NCI-H1694 (cell line): ENCODE measurements around the gene FREM2.

ENCODE experiments used
- DNase-seq: peaks from one replicate; lab custom pipeline; 2025; lab: John Stamatoyannopoulos, UW

The FREM2 gene

GRCh38 chr13:38763446-38764381, 76.8 kb downstream of the FREM2 start:
- DNase-seq: peak; percentile 16

DNA sequence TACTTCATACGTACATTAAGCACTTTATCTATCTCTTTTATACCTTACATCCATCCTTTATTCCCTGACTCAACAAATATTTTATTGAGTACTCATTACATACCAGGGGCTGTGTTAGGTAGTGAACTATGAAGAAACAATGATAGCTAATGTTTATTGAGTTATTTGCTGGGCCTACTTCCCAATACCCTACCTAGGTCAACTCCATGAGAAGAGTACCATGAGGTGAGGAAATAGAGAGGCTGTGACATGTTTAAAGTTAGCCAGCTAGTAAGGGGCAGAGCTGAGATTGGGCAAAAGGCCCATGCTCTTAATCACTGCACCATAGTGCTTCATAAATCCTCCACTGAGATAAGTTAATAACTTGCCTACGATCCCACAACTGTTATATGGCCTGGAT, 79.9 kb downstream of the FREM2 start:
- no peak for DNase-seq

DNA sequence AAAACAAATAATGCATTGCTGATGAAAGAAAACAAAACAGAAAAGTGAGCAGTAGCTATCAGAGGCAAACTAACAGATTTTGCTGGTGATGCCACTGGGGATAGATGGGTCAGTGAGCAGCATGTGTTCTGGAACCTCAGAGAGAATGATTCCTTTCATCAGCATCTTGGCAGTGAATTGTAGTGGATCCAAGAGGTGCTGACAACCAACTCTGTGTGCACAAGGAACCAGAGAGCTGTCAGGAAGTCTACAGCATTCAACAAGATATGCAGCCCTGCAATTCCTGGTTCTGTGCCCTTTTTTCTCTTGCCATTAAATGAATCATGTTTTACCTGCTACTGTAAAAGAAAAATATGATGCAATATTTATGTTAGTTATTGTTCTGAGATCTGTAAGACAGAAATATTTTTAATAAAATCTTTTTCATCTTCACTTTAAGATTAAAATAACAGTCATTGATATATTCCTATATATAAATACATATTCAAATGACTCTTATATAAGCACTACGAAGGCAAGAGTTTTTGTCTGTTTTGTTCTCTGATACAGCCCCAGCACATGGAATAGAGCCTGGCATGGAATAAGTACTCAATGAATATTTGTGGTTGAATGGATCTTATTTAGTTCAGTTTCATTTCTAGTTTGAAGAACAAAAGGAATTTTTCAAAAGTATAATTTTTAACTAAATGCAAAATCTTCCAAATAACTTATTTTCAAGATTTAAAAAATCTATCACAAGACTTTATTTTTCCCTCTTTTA, 80.8 kb downstream of the FREM2 start:
- no peak for DNase-seq

DNA sequence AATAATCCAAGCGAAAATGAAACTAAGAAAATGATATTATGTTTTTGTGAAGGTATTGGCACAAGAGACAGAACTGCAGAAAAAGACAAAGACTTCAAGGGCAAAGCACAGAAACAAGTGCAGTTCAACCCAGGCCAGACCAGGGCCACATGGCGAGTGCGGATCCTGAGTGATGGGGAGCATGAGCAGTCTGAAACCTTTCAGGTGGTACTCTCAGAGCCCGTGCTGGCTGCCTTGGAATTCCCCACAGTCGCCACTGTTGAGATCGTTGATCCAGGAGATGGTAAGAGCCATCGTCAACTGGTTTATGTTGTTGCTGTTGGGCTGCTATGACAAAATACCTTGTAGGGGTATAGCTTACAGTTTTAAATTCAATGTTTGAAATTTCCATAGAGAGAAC, 82.6 kb downstream of the FREM2 start:
- DNase-seq: no peak

DNA sequence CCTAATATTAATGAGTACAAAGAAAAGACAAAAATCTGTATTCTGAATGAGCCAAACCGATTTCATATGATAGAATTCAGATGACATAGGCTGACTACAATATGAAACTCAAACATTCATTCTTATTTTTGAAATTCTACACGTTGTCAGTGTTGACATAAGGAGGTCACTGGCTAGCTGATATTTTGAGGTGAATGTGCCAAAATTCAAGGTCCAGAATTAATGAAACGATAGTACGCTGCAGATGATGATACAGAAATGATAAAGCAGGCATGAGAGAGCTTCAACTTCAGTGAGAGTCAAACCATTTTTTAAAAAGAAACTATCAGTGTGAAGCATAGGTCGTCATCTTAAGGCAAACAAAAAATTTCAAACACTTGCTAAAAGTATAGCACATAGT, 88.2 kb downstream of the FREM2 start:
- DNase-seq: no peak

GRCh38 chr13:38777347-38778119, 90.7 kb downstream of the FREM2 start:
- DNase-seq: no peak

DNA sequence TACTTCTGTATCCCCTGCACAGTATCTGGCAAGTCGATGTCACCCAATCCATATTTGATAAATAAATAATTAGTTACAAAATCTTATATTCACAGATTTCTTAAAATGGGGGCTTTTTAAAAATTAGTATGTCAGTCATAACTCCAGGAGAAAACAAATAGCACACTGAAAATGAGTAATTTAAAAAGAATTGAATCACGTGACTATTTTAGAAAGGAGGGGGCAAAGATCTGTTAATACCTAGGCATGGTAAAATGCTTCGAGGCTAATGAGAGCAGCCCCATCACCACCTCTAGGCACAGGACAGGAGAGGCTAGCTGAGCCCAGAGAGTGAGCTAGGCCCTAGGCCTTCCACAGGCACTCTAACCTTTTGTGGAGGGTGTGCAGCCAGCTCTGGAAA, 94.7 kb downstream of the FREM2 start:
- DNase-seq: no peak

DNA sequence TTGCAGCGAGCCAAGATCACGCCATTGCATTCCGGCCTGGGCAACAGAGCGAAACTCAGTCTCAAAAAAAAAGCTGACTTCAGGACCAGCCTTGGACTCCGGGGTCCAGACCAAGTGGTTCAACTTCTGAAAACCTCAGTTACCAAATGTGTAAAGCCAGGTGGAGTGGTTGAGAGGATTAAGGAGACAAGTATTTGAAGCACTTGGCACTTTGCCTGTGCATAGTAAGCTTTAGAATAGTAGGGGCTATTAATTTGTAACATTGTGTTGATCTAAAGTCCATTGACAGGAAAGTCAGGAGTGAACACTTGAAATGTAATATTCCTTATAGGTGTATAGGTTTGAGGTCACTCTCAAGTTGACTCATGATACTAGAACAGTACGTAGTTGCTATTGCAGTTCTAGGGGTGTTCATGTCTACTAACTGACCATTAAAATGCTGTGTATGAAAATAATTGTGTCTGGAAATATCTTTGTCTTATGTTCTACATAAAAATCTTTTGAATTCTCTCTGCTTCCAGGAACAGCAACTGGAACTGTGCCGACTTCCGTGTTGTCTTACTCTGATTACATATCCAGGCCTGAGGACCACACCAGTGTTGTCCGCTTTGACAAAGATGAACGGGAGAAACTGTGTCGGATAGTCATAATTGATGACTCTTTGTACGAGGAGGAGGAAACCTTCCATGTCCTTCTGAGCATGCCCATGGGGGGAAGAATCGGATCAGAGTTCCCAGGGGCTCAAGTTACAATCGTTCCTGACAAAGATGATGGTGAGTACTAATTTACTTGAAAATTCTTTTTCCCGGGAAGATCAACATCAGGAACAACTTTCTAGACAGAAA, 97.4 kb downstream of the FREM2 start:
- DNase-seq: no peak

DNA sequence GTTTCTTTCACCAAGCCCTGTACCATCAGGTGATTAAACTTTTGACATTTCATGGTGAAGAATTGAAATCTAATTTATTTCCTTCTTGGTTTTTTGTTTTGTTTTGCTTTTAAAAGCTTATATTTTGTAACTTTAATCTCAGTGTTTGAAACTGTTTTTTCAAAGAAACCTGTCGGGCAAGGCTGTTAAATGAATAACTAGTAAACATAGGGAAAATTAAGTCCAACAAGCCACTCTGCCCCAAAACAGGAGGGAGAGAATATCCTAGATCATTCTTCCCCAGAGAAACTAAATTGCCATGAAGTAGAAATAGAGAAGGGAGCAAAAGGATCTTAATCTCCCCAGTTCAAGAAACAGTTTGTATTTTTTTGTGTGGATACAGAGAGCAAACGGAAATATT, 98.2 kb downstream of the FREM2 start:
- no peak for DNase-seq

GRCh38 chr13:38785490-38785889, 98.6 kb downstream of the FREM2 start:
- no peak for DNase-seq

DNA sequence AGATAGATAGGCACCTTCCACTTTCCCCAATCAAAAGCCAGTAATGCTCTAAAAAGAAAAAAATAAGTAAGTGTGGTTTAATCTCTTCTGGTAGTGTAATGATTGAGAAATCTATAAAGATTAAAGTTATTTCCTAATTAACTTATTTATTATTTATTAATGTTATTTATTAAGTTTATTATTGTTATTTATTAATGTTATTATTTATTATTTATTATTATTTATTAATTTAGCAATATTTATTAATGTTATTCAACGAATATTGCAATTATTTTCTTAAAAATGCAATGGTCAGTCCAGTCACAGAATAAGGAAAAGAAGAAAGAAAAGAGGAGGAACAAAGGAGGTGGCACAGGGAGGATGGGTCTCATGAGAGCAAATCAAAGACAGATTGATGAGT, 100.7 kb downstream of the FREM2 start:
- no peak for DNase-seq

DNA sequence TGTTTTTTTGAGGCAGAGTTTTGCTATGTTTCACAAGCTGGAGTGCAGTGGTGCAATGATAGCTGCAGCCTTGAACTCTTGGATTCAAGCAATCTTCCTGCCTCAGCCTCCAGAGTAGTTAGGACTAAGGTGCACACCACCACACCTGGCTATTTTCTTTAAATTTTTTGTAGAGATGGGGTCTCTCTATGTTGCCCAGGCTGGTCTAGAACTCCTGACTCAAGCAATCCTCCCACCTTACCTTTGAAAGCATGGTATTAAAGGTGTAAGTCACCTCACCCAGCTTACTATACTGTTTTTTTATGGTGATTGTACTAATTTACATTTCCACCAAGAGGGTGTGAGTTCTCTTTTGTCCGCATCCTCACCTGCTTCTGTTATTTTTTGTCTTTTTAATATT, 110.0 kb downstream of the FREM2 start:
- no peak for DNase-seq

DNA sequence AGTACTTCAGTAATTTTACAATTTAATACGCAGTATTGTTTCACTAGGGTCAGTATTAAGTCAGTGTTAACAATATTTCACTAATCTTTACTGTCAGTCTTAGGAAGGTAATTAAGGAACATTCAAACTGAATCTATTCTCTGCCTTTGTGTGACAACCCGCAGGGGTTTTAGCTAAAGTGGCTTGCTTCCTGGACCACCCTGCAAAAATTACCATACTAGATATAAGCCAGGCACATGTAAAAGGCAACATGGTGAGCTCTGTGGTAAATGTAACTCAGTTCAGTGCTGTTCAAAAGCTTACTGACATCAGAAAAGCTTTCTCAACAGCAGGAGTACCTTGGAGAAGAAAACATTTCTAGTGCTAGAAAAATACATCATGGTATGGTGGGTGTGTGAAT, 116.7 kb downstream of the FREM2 start:
- DNase-seq: no peak

GRCh38 chr13:38804061-38804460, 117.2 kb downstream of the FREM2 start:
- no peak for DNase-seq

DNA sequence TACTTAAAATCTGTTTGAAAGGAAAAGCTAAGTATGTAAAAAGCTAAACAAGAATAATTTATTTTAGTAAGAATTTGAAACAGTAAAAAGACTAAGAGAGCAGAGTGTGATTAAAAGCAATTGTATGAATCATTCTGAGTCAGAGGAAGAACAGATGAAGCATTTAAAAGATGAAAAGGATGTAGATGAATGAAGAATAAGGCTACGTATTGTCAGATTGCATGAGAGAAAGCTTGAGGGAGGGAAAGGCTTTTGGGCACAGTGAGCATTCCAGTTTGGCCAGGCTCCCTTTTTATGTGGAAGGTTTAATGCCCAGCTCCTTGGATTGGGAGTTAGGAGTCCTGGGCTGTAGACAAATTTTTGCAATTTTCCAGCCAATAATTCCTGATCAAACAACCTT, 117.7 kb downstream of the FREM2 start:
- no peak for DNase-seq

DNA sequence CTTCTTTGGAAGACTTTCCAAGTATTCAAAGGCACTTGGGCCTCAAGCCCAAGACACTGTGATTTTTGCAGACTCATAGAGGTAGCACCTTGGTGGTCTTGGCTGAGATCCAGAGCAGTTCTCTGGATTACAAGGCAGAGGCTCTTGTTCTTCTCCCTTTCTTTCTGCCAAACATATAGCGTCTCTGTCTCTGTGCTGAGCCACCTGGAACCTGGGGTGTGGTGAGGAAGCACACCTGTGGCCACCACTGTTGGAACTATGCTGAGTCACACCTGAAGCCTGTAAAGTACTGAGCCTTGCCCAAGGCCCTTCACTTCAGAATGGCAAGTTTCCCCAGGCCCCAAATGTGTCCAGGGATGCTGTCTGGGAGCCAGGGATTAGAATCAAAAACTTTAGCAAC, 127.5 kb downstream of the FREM2 start:
- DNase-seq: no peak

DNA sequence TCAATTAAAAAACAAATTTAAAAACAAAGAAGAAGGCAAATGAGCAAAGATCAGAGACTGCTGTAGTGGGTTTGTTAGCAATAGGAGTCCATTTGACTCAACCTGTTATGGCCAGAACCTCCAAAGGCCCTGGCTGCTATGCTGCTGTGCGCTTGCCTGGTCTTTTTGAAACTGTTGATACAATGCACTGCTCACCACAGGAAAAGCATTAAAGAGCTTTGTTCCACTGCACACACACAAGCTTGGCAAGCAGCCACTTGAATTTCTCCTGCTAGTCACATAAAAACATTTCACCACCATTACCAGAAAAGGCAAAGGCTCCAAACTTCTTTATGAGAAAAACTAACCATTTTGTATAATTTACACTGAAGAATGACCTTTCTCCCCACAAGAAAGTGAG, 132.2 kb downstream of the FREM2 start:
- DNase-seq: no peak

- no peak for DNase-seq
These were observed 132.7 kb downstream of the FREM2 start for GRCh38 chr13:38819596-38819995.

GRCh38 chr13:38821770-38822551, 135.1 kb downstream of the FREM2 start:
- DNase-seq: no peak

DNA sequence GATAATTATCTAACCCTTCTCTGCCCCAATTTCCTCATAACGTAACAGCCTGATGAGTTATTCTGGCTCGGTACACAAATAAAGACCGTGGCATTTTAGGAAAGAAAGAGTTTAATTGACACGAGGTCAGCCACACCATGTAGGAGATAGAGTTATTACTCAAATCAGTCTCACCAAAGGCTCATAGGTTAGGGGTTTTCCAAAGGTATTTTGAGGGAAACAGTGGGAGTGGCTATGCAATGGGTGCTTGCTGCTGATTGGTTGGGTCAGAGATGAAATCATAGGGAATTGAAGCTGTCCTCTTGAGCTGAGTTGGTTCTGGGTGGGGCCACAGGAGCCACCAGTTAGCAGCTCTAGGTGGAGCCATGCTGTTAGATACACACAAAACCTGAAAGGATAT, 137.5 kb downstream of the FREM2 start:
- no peak for DNase-seq
